ENCODE results near the gene FGD4. TPM values are rescaled to one million over a fixed set of nuclear protein-coding genes. Genes with fewer than 3 reads are reported as not detected.

FGD4 gene
- total and polyA plus RNA-seq, 2 donors from 2014 or later, result 4.9 to 55.5 TPM

GRCh38 chr12:32454075-32454474, 54.7 kb downstream of the FGD4 start:
- Histone ChIP-seq H3K36me3 (ENCODE audit: control insufficient read depth in 2 of 3, insufficient read depth in 3 of 3, low read length in 3 of 3) (no peaks in the 10 kb centered on the region), H3K4me1 (ENCODE audit: control insufficient read depth in 2 of 3, insufficient read depth in 2 of 3, low read depth in 1 of 3, low read length in 3 of 3) (peaks cover 0 to 24% (median 9%) of the 10 kb centered on the region in 3 donors), H3K9me3 (ENCODE audit: control insufficient read depth in 2 of 3, insufficient read depth in 1 of 3, low read length in 3 of 3) (no peaks in the 10 kb centered on the region), H3K9ac (ENCODE audit: low read length in 3 of 3) (no peak overlapping the region), H3K27me3 (ENCODE audit: control insufficient read depth, insufficient read depth, low read length) (no peaks in the 10 kb centered on the region), H3K4me3 (ENCODE audit: low read length in 3 of 3) (no peak overlapping the region), H3K27ac (ENCODE audit: low read depth in 2 of 2, low read length in 2 of 2) (no peak overlapping the region)
- intact Hi-C loops (cut with DNase I), result loop anchor here (10.0 kb wide), 1 partner anchor 201 kb away; no protein-coding TSS in a partner anchor
- no peak for TF ChIP-seq CTCF (IDR thresholded peaks at IDR 0.05; ENCODE audit: borderline replicate concordance, extremely low read depth, insufficient read depth)
- DNase-seq (no peak), FAIRE-seq (no peak)

DNA sequence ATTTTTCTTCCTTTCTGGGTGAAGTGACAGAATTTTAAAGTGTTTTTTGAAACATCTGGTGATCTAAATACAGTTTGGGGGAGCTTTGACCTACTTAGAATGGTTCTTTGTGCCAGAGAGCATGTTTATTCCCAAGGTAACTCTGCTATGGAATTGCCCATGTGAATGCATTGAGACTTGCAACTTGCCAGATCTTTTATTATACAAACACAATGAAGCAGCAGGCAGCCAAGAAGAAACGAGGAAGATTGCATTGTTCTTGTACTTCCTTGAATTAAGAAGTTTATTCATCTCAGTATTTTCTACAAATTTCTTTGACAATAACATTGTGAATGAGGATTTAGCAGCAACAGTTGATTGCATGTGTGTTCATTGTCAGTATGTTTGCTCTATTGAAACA, 55.5 kb downstream of the FGD4 start:
- TF ChIP-seq CTCF (IDR thresholded peaks at IDR 0.05; ENCODE audit: borderline replicate concordance, extremely low read depth, insufficient read depth), result no peak
- Histone ChIP-seq H3K27ac (ENCODE audit: low read depth in 2 of 2, low read length in 2 of 2) (no peak overlapping the region), H3K9ac (ENCODE audit: low read length in 3 of 3) (no peak overlapping the region), H3K4me3 (ENCODE audit: low read length in 3 of 3) (no peak overlapping the region), H3K36me3 (ENCODE audit: control insufficient read depth in 2 of 3, insufficient read depth in 3 of 3, low read length in 3 of 3) (no peaks in the 10 kb centered on the region), H3K4me1 (ENCODE audit: control insufficient read depth in 2 of 3, insufficient read depth in 2 of 3, low read depth in 1 of 3, low read length in 3 of 3) (peaks cover 0 to 24% (median 9%) of the 10 kb centered on the region in 3 donors), H3K9me3 (ENCODE audit: control insufficient read depth in 2 of 3, insufficient read depth in 1 of 3, low read length in 3 of 3) (no peaks in the 10 kb centered on the region), H3K27me3 (ENCODE audit: control insufficient read depth, insufficient read depth, low read length) (no peaks in the 10 kb centered on the region)
- no peak for DNase-seq
- intact Hi-C loops (cut with DNase I), result loop anchor here (10.0 kb wide), 1 partner anchor 200 kb away; no protein-coding TSS in a partner anchor
- no peak for FAIRE-seq

DNA sequence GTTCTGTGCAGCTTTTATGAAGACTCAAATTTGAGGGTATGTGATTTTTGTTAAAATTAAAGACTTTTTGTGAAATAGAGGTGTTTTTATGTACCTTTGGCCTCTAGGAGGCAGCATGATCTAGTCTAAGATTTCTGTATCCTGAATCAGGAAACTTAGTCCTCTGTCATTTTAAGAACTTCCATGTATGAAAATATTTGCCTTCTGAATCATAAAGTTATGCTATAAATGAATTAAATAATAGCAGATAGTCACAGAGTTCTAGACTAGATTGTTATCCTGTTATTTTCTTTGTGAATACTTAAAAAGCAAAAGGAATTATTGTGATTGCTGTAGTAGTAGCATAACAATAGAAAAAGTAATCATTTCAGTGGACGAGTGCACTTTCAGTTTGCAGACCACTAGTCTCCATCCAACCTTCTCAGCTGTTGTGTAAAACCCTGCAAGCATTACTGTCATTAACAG, 56.3 kb downstream of the FGD4 start:
- Histone ChIP-seq H3K27ac (ENCODE audit: low read depth in 2 of 2, low read length in 2 of 2) (peak overlapping the region in 1 of 2 donors; percentile 41), H3K4me1 (ENCODE audit: control insufficient read depth in 2 of 3, insufficient read depth in 2 of 3, low read depth in 1 of 3, low read length in 3 of 3) (peaks cover 0 to 24% (median 9%) of the 10 kb centered on the region in 3 donors), H3K27me3 (ENCODE audit: control insufficient read depth, insufficient read depth, low read length) (no peaks in the 10 kb centered on the region), H3K9ac (ENCODE audit: low read length in 3 of 3) (peak overlapping the region; percentile 7 to 41 (median 22)), H3K9me3 (ENCODE audit: control insufficient read depth in 2 of 3, insufficient read depth in 1 of 3, low read length in 3 of 3) (no peaks in the 10 kb centered on the region), H3K4me3 (ENCODE audit: low read length in 3 of 3) (peak overlapping the region; percentile 9 to 60 (median 45)), H3K36me3 (ENCODE audit: control insufficient read depth in 2 of 3, insufficient read depth in 3 of 3, low read length in 3 of 3) (no peaks in the 10 kb centered on the region)
- DNase-seq, result peak in 2 of 5 donors; percentile 75 to 78
- peak; percentile 65 for TF ChIP-seq CTCF (IDR thresholded peaks at IDR 0.05; ENCODE audit: borderline replicate concordance, extremely low read depth, insufficient read depth)
- intact Hi-C loops (cut with DNase I), result loop anchor here (10.0 kb wide), 1 partner anchor 199 kb away; no protein-coding TSS in a partner anchor
- FAIRE-seq, result peak; percentile 98

Measured in kidney (tissue), 14 donors.